ENCODE data around the gene UGP2. TPM values are rescaled to one million over a fixed set of nuclear protein-coding genes. Genes with fewer than 3 reads are reported as not detected.

UGP2 gene
- total RNA-seq, 4 donors from 2014 or later = 80.8 to 137 (median 103) TPM

GRCh38 chr2:63840081-63840784, 1.5 kb upstream of the UGP2 start:
- Histone ChIP-seq H3K4me1 (peaks cover 0 to 38% (median 11%) of the 10 kb centered on the region in 4 donors), H3K4me3 (peak overlapping the region; percentile 68 to 94 (median 88)), H3K9me3 (no peaks in the 10 kb centered on the region), H3K36me3 (no peaks in the 10 kb centered on the region), H3K27ac (peak overlapping the region; percentile 84 to 98 (median 96)), H3K27me3 (no peaks in the 10 kb centered on the region)
- peak in 1 of 2 donors; percentile 17 for DNase-seq (ENCODE audit: low spot score in 2 of 2)
- 10% methylated on average over 24 of the region's 24 CpGs for WGBS, 2 donors
- TF ChIP-seq EP300 (IDR thresholded peaks at IDR 0.05) (no peak), POLR2A (IDR thresholded peaks at IDR 0.05) (no peak), CTCF (IDR thresholded peaks at IDR 0.05) (no peak)

GRCh38 chr2:63840785-63841253, 877 bp upstream of the UGP2 start:
- Histone ChIP-seq H3K4me3 (peak overlapping the region; percentile 68 to 94 (median 88)), H3K9me3 (no peaks in the 10 kb centered on the region), H3K36me3 (no peaks in the 10 kb centered on the region), H3K27ac (peak overlapping the region; percentile 95 to 98 (median 97)), H3K4me1 (peaks cover 0 to 42% (median 11%) of the 10 kb centered on the region in 4 donors), H3K27me3 (no peaks in the 10 kb centered on the region)
- TF ChIP-seq CTCF (IDR thresholded peaks at IDR 0.05) (peak in 2 of 5 experiments; percentile 27 to 57), POLR2A (IDR thresholded peaks at IDR 0.05) (peak; percentile 98 to 100), EP300 (IDR thresholded peaks at IDR 0.05) (peak; percentile 33 to 98)
- WGBS, 2 donors = 1% methylated on average over 34 of the region's 34 CpGs
- peak; percentile 98 to 99 for DNase-seq (ENCODE audit: low spot score in 2 of 2)

- H3K36me3 ChIP-seq = no peaks in the 10 kb centered on the region
- H3K27ac ChIP-seq = peak overlapping the region; percentile 95 to 98 (median 97)
- TF ChIP-seq POLR2A (IDR thresholded peaks at IDR 0.05) (peak; percentile 39 to 51), EP300 (IDR thresholded peaks at IDR 0.05) (peak in 1 of 2 donors; percentile 79), CTCF (IDR thresholded peaks at IDR 0.05) (no peak)
- DNase-seq (ENCODE audit: low spot score in 2 of 2) = peak; percentile 26 to 61
- H3K4me1 ChIP-seq = peaks cover 0 to 46% (median 11%) of the 10 kb centered on the region in 4 donors
- H3K27me3 ChIP-seq = no peaks in the 10 kb centered on the region
- 3 to 4% methylated on average over 24 of the region's 24 CpGs for WGBS, 2 donors
- no peaks in the 10 kb centered on the region for H3K9me3 ChIP-seq
- H3K4me3 ChIP-seq = peak overlapping the region; percentile 68 to 94 (median 88)
These were observed 709 bp downstream of the UGP2 start for GRCh38 chr2:63842149-63843061.

- WGBS, 2 donors = 68 to 69% methylated on average over 8 of the region's 8 CpGs
- Histone ChIP-seq H3K4me3 (peak overlapping the region in 3 of 4 donors; percentile 68 to 92 (median 85)), H3K27ac (peak overlapping the region in 2 of 4 donors; percentile 96 to 98), H3K27me3 (no peaks in the 10 kb centered on the region), H3K36me3 (no peaks in the 10 kb centered on the region), H3K4me1 (peaks cover 0 to 43% (median 12%) of the 10 kb centered on the region in 4 donors), H3K9me3 (no peaks in the 10 kb centered on the region)
- TF ChIP-seq CTCF (IDR thresholded peaks at IDR 0.05) = no peak
- TF ChIP-seq POLR2A (IDR thresholded peaks at IDR 0.05) = no peak
- no peak for TF ChIP-seq EP300 (IDR thresholded peaks at IDR 0.05)
- DNase-seq (ENCODE audit: low spot score in 2 of 2) = no peak
These were observed 1.4 kb downstream of the UGP2 start for GRCh38 chr2:63843093-63843492.

Measured in tibial nerve (tissue), 4 donors.